ENCODE data around the gene ADK. TPM values are rescaled to one million over a fixed set of nuclear protein-coding genes. Genes with fewer than 3 reads are reported as not detected.

ADK gene
- polyA plus RNA-seq, 1 experiment, result 41.9 TPM

- Histone ChIP-seq H3K4me3 (ENCODE audit: low read depth, low read length) (no peak overlapping the region), H3K27ac (ENCODE audit: low read depth, low read length) (no peak overlapping the region), H3K27me3 (ENCODE audit: control insufficient read depth, insufficient read depth, low read length) (no peaks in the 10 kb centered on the region), H3K9me3 (ENCODE audit: control insufficient read depth, insufficient read depth, low read length) (no peaks in the 10 kb centered on the region)
- no peak for TF ChIP-seq CTCF (IDR thresholded peaks at IDR 0.05; ENCODE audit: low read depth, low read length)
- POLR2A ChIA-PET, result no interaction called here
- DNase-seq (ENCODE audit: low read depth, low spot score), result no peak
- CTCF ChIA-PET, result no interaction called here
Observed at GRCh38 chr10:74658511-74658910, 507.5 kb downstream of the ADK start.

GRCh38 chr10:74662635-74663034 is 511.6 kb downstream of the ADK start:
- POLR2A ChIA-PET, result no interaction called here
- no peak for TF ChIP-seq CTCF (IDR thresholded peaks at IDR 0.05; ENCODE audit: low read depth, low read length)
- no peak for DNase-seq (ENCODE audit: low read depth, low spot score)
- CTCF ChIA-PET, result no interaction called here
- H3K27me3 ChIP-seq (ENCODE audit: control insufficient read depth, insufficient read depth, low read length), result no peaks in the 10 kb centered on the region
- no peak overlapping the region for H3K4me3 ChIP-seq (ENCODE audit: low read depth, low read length)
- H3K9me3 ChIP-seq (ENCODE audit: control insufficient read depth, insufficient read depth, low read length), result no peaks in the 10 kb centered on the region
- H3K27ac ChIP-seq (ENCODE audit: low read depth, low read length), result no peak overlapping the region

GRCh38 chr10:74669210-74669609 is 518.2 kb downstream of the ADK start:
- Histone ChIP-seq H3K9me3 (ENCODE audit: control insufficient read depth, insufficient read depth, low read length) (peaks cover 9% of the 10 kb centered on the region), H3K27ac (ENCODE audit: low read depth, low read length) (no peak overlapping the region), H3K27me3 (ENCODE audit: control insufficient read depth, insufficient read depth, low read length) (no peaks in the 10 kb centered on the region), H3K4me3 (ENCODE audit: low read depth, low read length) (no peak overlapping the region)
- no peak for TF ChIP-seq CTCF (IDR thresholded peaks at IDR 0.05; ENCODE audit: low read depth, low read length)
- no peak for DNase-seq (ENCODE audit: low read depth, low spot score)
- ChIA-PET POLR2A (no interaction called here), CTCF (interaction anchor here (1.4 kb wide), 1 partner anchor 14 kb away, joined by 4 read pairs; no protein-coding TSS in a partner anchor)

GRCh38 chr10:74671716-74672115 is 520.7 kb downstream of the ADK start:
- no peaks in the 10 kb centered on the region for H3K27me3 ChIP-seq (ENCODE audit: control insufficient read depth, insufficient read depth, low read length)
- H3K4me3 ChIP-seq (ENCODE audit: low read depth, low read length), result no peak overlapping the region
- ChIA-PET POLR2A (no interaction called here), CTCF (no interaction called here)
- TF ChIP-seq CTCF (IDR thresholded peaks at IDR 0.05; ENCODE audit: low read depth, low read length), result no peak
- peaks cover 9% of the 10 kb centered on the region for H3K9me3 ChIP-seq (ENCODE audit: control insufficient read depth, insufficient read depth, low read length)
- no peak for DNase-seq (ENCODE audit: low read depth, low spot score)
- no peak overlapping the region for H3K27ac ChIP-seq (ENCODE audit: low read depth, low read length)

GRCh38 chr10:74672430-74673165 is 521.6 kb downstream of the ADK start:
- no peaks in the 10 kb centered on the region for H3K27me3 ChIP-seq (ENCODE audit: control insufficient read depth, insufficient read depth, low read length)
- H3K9me3 ChIP-seq (ENCODE audit: control insufficient read depth, insufficient read depth, low read length), result peaks cover 9% of the 10 kb centered on the region
- ChIA-PET CTCF (no interaction called here), POLR2A (interaction anchor here (0.6 kb wide), 1 partner anchor 181 kb away, joined by 12 read pairs; no protein-coding TSS in a partner anchor)
- no peak overlapping the region for H3K27ac ChIP-seq (ENCODE audit: low read depth, low read length)
- no peak for TF ChIP-seq CTCF (IDR thresholded peaks at IDR 0.05; ENCODE audit: low read depth, low read length)
- no peak overlapping the region for H3K4me3 ChIP-seq (ENCODE audit: low read depth, low read length)
- no peak for DNase-seq (ENCODE audit: low read depth, low spot score)

Data from AG04450 (cell line).